D721Med (cell line): ENCODE data around the gene EXOC4.

Experiments
- DNase-seq: peaks from one replicate; pipeline ENCODE4 v3.0.0; 2011; ENCODE audit warnings: low spot score; ENCODE audit not compliant: insufficient read length
- FAIRE-seq: peaks from 2 replicates; lab custom pipeline; 2011; peaks lifted over from hg19 to GRCh38; lab: Jason Lieb, UNC
- TF ChIP-seq, protein P1 (sequence below): IDR thresholded peaks from 2 replicates; pipeline ENCODE4 v1.5.1; 2012; ENCODE audit warnings: mild to moderate bottlenecking, control low read depth; ENCODE audit not compliant: insufficient read depth; ENCODE audit errors: missing control alignments

The EXOC4 gene

DNA sequence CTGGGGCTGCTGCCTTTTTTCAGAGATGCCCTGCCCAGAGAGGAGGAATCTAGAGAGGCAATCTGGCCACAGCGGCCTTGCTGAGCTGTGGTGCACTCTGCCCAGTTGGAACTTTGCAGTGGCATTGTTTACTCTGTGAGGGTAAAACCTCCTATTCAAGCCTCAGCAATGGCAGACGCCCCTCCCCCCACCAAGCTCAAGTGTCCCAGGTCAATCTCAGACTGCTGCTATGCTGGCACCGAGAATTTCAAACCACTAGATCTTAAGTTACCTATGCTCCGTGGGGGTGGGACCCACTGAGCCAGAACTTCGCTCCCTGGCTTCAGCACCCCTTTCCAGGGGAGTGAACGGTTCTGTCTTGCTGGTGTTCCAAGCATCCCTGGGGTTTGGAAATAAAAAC, 77.2 kb downstream of the EXOC4 start:
- FAIRE-seq (no peak), DNase-seq (no peak)
- TF ChIP-seq, protein P1, sequence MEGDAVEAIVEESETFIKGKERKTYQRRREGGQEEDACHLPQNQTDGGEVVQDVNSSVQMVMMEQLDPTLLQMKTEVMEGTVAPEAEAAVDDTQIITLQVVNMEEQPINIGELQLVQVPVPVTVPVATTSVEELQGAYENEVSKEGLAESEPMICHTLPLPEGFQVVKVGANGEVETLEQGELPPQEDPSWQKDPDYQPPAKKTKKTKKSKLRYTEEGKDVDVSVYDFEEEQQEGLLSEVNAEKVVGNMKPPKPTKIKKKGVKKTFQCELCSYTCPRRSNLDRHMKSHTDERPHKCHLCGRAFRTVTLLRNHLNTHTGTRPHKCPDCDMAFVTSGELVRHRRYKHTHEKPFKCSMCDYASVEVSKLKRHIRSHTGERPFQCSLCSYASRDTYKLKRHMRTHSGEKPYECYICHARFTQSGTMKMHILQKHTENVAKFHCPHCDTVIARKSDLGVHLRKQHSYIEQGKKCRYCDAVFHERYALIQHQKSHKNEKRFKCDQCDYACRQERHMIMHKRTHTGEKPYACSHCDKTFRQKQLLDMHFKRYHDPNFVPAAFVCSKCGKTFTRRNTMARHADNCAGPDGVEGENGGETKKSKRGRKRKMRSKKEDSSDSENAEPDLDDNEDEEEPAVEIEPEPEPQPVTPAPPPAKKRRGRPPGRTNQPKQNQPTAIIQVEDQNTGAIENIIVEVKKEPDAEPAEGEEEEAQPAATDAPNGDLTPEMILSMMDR = no peak

DNA sequence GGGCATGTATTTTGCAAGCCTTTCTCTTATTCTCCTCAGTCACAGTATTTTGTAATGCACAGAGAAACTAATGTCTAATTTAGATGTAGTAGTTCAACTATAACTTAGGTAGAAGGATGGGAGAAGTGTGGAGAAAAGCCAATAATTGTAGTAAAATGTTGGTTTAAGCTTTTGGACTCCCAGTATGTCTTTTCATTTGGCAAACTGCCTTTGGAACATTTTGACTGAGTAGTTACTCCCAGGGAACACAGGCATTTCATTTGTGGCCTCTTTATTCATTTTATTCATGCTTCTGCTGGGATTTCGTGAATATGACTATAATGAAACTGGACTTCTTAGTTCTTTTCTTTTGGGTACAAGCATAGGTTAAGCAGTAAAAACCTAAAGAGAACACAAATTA, 79.0 kb downstream of the EXOC4 start:
- no peak for FAIRE-seq
- no peak for DNase-seq
- TF ChIP-seq, protein P1 = no peak

DNA sequence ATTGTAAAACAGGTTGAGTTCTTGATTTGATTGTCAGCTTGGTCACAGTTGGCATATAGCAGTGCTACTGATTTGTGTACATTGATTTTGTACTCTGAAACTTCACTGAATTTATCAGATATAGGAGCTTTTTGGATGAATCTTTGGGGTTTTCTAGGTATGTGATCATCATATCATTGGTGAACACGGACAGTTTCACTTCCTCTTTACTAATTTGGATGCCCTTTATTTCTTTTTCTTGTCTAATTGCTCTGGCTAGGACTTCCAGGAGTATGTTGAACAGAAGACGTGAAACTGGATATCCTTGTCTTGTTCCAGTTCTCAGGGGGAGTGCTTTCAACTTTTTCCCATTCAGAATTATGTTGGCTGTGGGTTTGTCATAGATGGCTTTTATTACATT, 86.9 kb downstream of the EXOC4 start:
- FAIRE-seq (no peak), DNase-seq (no peak)
- TF ChIP-seq, protein P1 = no peak

DNA sequence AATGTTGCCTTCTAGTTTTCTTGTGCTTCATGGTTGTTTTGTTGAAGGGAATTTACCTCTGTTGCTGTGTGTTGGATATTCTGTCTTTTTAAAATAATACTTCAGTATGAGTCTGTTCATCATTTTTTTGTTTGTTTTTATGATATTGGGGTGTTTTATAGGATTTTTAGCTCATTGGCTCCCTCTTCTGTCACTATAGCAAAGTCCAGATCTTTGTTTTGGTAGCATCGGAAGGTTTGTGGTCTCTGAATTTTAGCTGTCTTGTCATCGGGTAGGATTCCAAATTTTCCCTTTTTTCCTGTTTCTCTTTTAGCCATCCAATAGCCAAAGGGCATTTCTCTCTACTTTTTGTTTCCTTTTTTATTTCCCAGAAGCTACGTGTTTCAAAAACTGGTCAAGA, 91.4 kb downstream of the EXOC4 start:
- FAIRE-seq (no peak), DNase-seq (no peak)
- TF ChIP-seq, protein P1 = peak; percentile 53

DNA sequence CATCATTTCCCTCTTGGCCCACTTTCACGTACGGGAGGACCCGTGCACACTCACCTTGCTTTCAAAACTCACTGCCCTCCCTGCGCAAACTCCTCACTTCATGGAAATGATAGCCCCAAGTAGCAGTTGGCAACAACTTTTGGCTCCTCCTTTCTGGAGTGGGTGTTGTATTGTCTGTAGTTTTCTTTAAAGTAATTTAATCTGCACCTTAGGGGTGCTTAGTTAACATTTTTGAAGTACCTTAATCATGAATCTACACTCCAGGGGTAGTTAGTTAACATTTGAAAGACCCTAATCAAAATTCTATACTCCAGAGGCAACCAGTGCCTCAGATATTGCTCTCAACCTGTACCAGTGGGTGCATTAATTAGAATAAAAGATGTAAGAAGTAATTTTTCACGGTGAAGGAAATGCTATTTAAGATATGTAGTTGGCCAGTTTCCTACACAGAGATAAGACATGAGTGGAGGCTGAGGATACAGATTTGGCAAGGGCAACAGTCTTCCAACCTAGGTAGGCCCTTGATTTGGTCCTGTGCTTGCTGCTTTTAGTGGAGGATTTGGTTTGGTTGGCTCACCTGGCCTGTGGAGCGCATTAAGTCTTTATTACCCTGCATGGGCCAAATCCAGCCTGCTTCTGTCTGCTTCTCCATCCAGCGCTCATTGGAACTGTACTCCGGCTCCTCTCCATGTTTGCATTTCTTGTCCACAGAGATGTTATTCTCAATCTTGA, 93.0 kb downstream of the EXOC4 start:
- FAIRE-seq (no peak), DNase-seq (no peak)
- TF ChIP-seq, protein P1 = no peak

DNA sequence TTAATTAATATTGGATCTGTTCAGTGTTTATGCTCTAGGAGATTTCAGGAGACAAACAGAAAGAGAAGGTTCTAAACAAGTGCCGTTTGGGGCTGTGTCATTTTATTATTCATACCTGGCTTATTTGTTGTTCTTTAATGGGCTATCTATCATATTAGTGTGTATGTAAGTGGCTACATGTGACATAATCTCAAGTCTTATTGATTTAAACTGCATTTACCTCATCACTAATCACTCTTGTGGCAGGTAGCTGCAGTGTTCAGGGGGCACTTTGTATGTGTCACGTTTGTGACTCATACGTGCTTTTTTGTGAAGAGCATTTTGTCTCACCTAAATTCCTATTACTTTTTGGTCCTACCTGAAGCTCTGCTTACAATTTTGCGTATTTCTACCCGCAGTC, 95.4 kb downstream of the EXOC4 start:
- TF ChIP-seq, protein P1 = no peak
- FAIRE-seq = peak; percentile 29
- DNase-seq = no peak

DNA sequence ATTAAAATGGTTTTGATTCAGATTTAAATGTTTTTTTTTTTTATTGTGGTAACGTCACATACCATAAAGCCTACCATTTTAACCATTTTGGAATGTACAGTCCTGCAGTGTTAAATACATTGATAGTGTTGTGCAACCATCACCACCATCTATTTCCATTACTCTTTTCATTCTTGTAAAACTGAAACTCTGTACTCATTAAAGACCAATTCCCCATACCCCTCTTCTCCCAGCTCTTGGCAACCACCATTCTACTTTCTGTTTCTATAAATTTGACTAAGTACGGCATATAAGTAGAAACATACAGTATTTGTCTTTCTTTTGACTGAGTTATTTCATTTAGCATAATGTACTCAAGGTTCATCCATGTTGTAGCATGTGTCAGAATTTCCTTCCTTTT, 96.2 kb downstream of the EXOC4 start:
- DNase-seq = no peak
- no peak for FAIRE-seq

More for the DNA sequence above, 96.2 kb downstream of the EXOC4 start:
- TF ChIP-seq, protein P1 = no peak
